GM18867 (cell line): ENCODE data around the gene KCNH2.

Source experiments
- ATAC-seq: cut with Tn5 transposase; IDR thresholded peaks from one replicate; pipeline ENCODE4 v1.9.1; 2021; ENCODE audit warnings: mild to moderate bottlenecking, moderate library complexity; ENCODE audit not compliant: unreplicated experiment

The KCNH2 gene

GRCh38 chr7:150962553-150963399, 15.3 kb downstream of the KCNH2 start:
- ATAC-seq = peak; percentile 80

DNA sequence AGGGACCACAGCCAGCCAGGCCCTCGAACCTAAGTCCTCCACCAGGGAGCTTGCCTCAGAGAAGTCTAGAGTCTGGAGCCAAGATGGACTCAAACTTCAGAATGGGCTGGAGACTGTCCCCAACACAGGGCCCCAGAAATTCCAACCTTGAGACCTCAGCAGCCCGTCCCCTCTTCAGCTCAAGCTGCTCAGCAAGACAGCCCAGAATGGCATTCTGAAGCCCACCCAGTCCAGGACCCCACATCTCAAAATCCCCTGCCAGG, 15.9 kb downstream of the KCNH2 start:
- ATAC-seq = no peak

DNA sequence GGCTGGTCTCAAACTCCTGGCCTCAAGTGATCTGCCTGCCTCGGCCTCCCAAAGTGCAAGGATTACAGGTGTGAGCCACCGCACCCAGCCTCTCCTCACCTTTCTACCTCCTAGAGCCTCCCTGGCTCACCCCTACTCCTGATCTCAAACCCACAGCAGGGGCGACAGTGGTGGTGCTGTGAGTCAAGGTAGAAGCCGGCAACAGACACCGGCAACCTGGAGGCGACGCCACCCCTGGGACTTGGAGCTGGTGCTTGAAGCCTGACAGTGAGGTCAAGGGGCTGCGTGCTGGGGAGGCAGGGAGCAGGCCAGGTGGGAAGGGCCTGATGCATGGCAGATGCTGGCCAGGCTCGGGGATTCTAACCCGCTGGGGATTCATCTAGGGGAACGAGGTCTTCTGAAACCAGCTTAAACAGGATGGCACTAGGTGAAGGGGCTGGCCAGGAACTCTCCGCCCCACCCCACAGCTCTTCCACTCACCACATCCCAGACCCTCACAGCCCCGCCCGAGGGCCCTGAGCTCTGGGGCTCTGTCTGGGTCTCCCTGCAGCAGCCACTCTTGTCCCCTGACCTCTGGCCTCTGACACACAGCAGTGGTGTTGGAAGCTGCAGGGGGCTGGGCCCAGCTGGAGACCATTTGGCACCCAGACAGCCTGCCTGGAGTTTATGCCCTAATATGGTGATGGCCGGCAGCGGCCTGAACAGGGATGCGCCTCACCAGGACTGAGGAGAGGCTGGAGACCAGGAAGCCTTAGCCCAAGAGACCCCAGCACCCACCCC, 16.4 kb downstream of the KCNH2 start:
- ATAC-seq = no peak

GRCh38 chr7:150959739-150960734, 18.1 kb downstream of the KCNH2 start:
- no peak for ATAC-seq

GRCh38 chr7:150959081-150959480, 19.0 kb downstream of the KCNH2 start:
- no peak for ATAC-seq

- no peak for ATAC-seq
Measured at GRCh38 chr7:150958597-150958996, 19.5 kb downstream of the KCNH2 start.

GRCh38 chr7:150958062-150958552, 20.0 kb downstream of the KCNH2 start:
- no peak for ATAC-seq

DNA sequence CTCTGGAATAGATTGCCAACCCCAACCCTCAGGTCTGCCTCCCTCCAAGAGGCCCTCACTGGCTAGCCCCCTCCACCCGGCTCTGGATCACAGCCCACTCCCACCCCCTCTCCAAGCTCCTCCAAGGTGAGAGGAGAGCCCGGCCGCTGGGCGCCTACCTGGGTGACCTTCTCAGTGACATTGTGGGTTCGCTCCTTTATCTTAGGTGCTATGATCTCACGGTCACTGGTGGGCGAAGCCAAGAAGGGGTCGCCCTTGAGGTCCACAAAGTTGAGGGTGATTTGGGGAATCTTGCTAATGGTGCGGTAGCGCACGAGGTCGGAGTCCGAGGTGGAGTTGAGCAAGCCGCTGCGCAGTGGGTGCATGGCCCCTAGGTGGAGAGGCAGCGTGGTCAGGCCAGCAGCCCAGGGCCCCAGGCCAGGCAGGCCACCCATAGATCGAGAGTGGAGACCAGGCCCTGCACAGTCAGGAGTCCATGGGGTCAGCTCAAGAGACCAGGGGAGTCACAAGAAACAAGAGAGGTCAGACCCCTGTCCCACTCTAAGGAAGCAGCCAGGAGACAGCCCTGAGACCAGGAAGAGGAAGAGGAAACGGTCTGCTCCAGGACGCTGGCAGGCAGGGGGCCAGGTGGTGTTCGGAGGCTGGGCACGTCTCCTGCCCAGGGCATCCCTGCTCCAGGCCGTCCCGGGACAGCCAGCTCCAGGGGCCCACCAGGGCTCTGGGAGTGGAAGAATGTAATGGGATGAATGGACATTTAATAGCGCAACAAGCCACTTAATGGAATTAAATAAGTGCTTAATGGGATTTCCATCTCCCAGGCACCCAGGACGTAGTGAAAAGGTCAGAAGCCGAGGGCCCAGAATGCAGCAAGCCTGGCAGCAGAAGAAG, 20.7 kb downstream of the KCNH2 start:
- no peak for ATAC-seq

DNA sequence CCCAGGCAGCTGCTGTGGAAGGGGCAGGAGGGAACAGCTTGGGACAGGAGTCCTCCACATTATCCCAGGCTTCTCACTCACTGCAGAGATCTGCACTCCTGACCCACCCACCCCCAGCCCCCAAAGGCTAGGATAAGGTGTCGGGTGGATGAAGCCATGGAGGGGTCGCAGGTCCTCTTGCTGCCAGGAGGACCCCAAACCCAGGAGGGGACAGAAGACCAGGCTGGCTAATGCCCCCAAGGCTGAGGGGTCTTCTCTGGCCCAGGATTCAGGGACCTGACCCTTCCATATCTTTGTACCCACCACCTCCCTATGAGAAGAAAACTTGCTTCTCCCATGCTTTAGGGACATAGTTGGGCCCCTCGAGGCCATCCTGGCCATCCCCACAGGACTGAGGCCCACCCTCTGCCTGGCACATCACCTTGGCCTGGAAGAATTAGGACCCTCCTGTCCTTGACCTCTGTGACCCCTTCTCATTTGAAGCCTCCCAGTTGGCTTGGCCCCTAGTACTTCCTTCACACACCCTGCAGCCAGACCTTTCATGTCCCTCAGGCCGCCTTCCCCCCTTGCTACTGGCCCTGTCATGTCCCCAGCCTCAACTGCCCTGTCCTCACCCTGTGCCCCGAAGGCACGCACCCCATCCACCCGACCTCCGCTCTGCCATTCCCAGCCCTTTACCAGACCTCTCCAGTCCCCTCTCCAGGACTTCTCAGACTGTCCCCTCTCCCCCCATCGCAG, 21.6 kb downstream of the KCNH2 start:
- ATAC-seq = no peak

GRCh38 chr7:150955519-150956394, 22.4 kb downstream of the KCNH2 start:
- no peak for ATAC-seq

- no peak for ATAC-seq
Measured at GRCh38 chr7:150954986-150955518, 23.1 kb downstream of the KCNH2 start.

GRCh38 chr7:150954201-150954985, 23.7 kb downstream of the KCNH2 start:
- ATAC-seq = no peak

- ATAC-seq = no peak
Measured at GRCh38 chr7:150953061-150953997, 24.8 kb downstream of the KCNH2 start.

GRCh38 chr7:150952331-150953050, 25.6 kb downstream of the KCNH2 start:
- ATAC-seq = no peak

GRCh38 chr7:150951521-150951920, 26.6 kb downstream of the KCNH2 start:
- no peak for ATAC-seq

- ATAC-seq = no peak
Measured at GRCh38 chr7:150951181-150951520, 27.0 kb downstream of the KCNH2 start.
